A549 (cell line): ENCODE results near the gene HOMER1.

ENCODE experiments used
- EP300 ChIP-seq, 2 experiments: fragments of >200 bp; sonication (Bioruptor Twin); formaldehyde crosslinking; IDR thresholded peaks; 2 replicates in 1 of 2; 3 replicates in 1 of 2; pipeline ENCODE4 v1.6.1; 2016 to 2017
- POLR2A ChIP-seq: IDR thresholded peaks from 2 replicates; pipeline ENCODE4 v1.6.1; 2012; ENCODE audit warnings: mild to moderate bottlenecking, low read length
- POLR2AphosphoS2 ChIP-seq: conservative IDR thresholded peaks from 2 replicates; pipeline ENCODE4 v1.6.1; 2012; ENCODE audit warnings: low read length, improper control_type of control experiment, inconsistent platforms
- RFX5 ChIP-seq: fragments of 450-650 bp; IDR thresholded peaks from 2 replicates; pipeline ENCODE4 v1.7.1; 2014; ENCODE audit warnings: antibody characterized with exemption, mild to moderate bottlenecking, moderate library complexity
- TF ChIP-seq, protein P1 (sequence below): fragments of >200 bp; sonication (Bioruptor Twin); formaldehyde crosslinking; IDR thresholded peaks from 3 replicates; pipeline ENCODE4 v1.5.1; 2016

DNA sequence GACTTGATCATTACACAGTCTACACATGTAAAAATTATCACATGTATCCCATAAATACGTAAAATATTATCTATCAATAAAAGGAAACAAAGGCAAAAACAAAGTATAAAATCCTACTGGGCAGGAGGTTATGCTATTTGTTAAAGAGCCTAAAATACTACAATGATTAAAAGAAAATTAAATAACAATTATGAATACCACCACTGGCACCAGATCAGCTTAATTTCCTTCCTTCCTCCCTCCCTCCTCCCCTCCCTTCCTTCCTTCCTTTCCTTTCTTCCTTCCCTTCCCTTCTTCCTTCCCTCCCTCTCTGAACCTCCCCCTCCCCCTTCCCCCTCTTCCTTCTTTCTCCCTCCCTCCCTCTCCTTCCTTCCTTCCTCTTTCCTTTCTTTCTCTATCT lies 127.3 kb downstream of the HOMER1 start:
- TF ChIP-seq, protein P1, sequence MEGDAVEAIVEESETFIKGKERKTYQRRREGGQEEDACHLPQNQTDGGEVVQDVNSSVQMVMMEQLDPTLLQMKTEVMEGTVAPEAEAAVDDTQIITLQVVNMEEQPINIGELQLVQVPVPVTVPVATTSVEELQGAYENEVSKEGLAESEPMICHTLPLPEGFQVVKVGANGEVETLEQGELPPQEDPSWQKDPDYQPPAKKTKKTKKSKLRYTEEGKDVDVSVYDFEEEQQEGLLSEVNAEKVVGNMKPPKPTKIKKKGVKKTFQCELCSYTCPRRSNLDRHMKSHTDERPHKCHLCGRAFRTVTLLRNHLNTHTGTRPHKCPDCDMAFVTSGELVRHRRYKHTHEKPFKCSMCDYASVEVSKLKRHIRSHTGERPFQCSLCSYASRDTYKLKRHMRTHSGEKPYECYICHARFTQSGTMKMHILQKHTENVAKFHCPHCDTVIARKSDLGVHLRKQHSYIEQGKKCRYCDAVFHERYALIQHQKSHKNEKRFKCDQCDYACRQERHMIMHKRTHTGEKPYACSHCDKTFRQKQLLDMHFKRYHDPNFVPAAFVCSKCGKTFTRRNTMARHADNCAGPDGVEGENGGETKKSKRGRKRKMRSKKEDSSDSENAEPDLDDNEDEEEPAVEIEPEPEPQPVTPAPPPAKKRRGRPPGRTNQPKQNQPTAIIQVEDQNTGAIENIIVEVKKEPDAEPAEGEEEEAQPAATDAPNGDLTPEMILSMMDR, result no peak
- TF ChIP-seq EP300 (IDR thresholded peaks at IDR 0.05) (no peak), RFX5 (no peak), POLR2AphosphoS2 (no peak), POLR2A (no peak)
